GM19193 (cell line): ENCODE measurements around the gene NUP133.

ENCODE experiments used
- POLR2A ChIP-seq: IDR thresholded peaks from 4 replicates; pipeline ENCODE4 v1.6.1; 2011; ENCODE audit not compliant: insufficient read depth, insufficient read length; ENCODE audit errors: extremely low read depth

Gene NUP133

DNA sequence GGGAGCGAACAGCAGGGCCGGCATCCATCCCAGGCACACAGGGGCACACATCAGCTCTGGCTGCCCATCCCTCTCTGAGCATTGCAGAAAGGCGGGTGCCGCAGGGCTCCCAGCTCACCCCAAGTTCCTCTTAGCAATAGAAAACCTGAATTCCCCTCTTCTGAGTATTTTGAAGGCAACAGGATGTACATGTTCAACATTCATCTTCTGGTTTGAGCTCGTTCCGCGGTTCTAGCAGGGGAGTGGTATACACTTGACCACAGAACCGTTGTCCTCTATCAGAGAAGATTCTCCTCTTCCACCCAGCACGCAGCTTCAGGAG is 97.8 kb downstream of the NUP133 start:
- TF ChIP-seq POLR2A = no peak

DNA sequence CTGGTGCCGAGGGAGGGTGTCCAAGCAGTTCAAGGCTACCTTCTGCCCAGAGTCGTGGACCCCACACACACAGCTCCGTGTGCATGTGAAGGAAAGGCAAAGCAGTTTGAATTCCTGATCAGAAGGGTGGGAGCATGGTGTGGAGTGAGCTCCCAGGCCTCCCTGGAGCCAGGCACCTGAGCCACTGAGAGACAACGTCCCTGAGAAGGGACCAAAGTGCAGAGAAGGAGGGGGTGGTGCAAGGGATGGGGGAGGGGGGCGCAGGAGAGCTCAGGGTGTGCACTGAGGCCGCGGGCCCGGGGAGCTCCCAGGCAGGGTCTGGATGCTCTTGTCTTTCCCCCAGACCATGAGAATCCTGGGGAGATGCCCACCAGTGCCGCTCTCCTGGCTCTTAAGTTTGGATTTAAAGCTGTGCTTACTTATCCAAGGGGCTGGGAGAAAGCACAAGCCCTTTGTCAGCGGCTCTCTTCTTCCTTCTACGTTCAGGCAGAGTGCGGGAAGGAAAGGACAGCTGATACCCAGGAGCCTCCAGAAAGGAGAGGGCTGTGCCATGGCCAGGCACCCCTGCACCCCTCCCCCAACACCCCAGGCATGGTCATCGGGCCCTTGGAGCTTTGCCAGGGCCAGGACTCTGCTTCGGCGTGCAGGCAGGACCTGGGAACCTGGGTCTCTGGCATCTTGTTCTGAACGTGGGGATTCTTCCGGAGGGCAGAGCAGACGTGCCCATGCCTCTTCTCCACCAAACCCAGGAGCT is 98.3 kb downstream of the NUP133 start:
- TF ChIP-seq POLR2A = no peak

DNA sequence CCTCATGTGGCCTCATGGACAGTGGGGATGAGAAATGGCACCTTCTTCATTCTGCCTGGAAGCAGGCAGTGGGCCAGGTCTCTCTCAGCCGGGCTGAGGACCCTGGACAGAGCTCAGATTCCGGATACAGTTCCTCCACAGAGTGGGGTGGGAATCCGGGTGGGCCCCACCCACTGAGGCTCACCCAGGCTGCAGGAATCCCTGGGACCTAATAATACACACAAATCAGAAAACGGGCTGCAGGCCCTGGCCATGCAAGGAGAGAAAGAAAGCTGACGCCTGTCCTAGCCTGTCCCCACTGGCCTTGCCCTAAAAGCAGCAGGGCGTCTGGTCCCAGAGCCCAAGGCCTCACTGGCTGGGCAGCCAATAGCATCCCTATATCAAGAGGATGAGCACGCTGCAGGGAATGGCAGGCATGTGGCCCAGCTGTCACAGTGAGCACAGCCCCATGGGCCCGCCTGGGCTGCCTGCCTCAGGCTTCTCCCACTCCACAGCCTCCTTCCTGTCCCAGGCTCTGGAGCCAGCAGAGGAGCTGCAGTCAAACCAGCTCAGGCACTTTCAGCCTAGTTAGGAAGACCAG is 99.6 kb downstream of the NUP133 start:
- no peak for TF ChIP-seq POLR2A

- no peak for TF ChIP-seq POLR2A
Observed at GRCh38 chr1:229407206-229408026, 100.7 kb downstream of the NUP133 start.

GRCh38 chr1:229406798-229407197 is 101.3 kb downstream of the NUP133 start:
- TF ChIP-seq POLR2A = no peak

- TF ChIP-seq POLR2A = no peak
Observed at GRCh38 chr1:229403573-229403972, 104.6 kb downstream of the NUP133 start.

DNA sequence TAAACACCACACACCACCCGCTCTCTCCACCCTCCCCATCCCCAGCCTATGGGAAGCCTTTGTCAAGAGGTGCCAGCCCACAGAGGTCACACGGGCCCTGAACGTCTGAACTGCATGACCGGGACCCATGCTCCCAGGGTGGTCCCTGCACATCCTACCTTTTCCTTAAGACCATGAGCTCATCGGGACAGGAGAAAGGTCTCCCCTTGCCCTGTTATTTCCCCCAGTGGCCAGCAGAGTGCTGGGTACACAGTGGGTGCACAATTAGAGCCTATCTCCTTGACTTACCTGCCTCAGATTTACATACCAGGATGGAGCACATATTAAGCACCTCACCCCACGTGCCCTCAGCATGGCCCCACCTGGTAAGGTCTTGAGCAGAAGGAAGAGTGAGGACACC is 105.1 kb downstream of the NUP133 start:
- no peak for TF ChIP-seq POLR2A

GRCh38 chr1:229397762-229398161 is 110.4 kb downstream of the NUP133 start:
- no peak for TF ChIP-seq POLR2A

DNA sequence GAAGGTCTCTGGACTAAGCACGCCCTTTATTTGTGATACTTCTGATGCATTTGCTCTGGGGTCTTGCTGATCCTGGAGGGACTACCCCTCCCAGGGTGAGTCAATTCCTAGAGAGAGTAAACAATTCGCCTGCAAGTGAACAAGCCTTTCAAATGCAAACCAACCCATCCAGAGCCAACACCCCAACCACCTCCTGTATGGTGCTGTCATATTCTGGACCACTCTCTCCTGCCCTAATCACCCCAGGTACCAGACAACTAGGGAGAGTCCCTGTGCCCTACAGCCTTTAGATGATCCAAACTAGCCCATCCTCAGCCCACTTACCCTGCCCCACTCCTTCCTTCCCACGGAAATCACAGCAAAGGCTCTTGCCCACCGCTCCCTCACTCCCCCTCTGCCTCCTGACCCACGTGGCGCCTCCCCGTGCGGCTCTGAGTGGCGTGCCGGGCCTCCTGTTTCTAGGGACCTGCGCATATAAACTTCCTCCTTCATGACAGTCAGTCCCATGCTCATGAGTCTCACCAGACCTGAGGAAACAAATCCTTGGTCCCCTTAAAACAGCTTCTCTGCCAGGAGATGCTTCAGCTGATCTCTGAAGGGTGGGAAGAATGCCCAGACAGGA is 111.4 kb downstream of the NUP133 start:
- TF ChIP-seq POLR2A = no peak

GRCh38 chr1:229392936-229393335 is 115.2 kb downstream of the NUP133 start:
- no peak for TF ChIP-seq POLR2A
